HEK293 (cell line): ENCODE measurements around the gene SLC44A5.

ENCODE experiments used
- CTCF ChIA-PET: fragments of 350-600 bp; formaldehyde crosslinking; extraction: SDS; loops from one replicate; lab custom pipeline; 2021; ENCODE audit warnings: antibody characterized with exemption; lab: Yijun Ruan, JAX
- POLR2A ChIA-PET: fragments of 300-600 bp; formaldehyde crosslinking; extraction: SDS; loops from one replicate; lab custom pipeline; 2020; ENCODE audit warnings: antibody characterized with exemption, inconsistent platforms; lab: Yijun Ruan, JAX
- H3K27ac ChIP-seq: fragments of 200-500 bp; sonication (Bioruptor generic); 2 replicates; pipeline ENCODE4 v1.5.1; 2014; ENCODE audit warnings: low read depth, low read length, control low read depth, inconsistent platforms; ENCODE audit errors: extremely low read depth
- H3K36me3 ChIP-seq, 2 experiments: fragments of 200-500 bp in 1 of 2; sonication (Bioruptor generic) in 1 of 2; 1 replicate in 1 of 2; 2 replicates in 1 of 2; pipeline ENCODE4 v1.5.1; 2014 to 2017; ENCODE audit warnings: inconsistent platforms in 2 of 2, low read length in 2 of 2; ENCODE audit not compliant: control insufficient read depth in 2 of 2, insufficient read depth in 1 of 2
- H3K4me1 ChIP-seq: fragments of 200-500 bp; sonication (Bioruptor generic); 2 replicates; pipeline ENCODE4 v1.5.1; 2014; ENCODE audit warnings: mild to moderate bottlenecking, low read length, inconsistent platforms; ENCODE audit not compliant: control insufficient read depth, insufficient read depth
- H3K4me3 ChIP-seq: 2 replicates; pipeline ENCODE4 v1.5.1; 2011; ENCODE audit warnings: low read depth, mild to moderate bottlenecking, control low read depth, low read length, moderate library complexity
- H3K9me3 ChIP-seq: fragments of 200-500 bp; sonication (Bioruptor generic); 2 replicates; pipeline ENCODE4 v1.5.1; 2014; ENCODE audit warnings: low read depth, low read length, inconsistent platforms; ENCODE audit not compliant: control insufficient read depth, insufficient read depth
- HIC1 ChIP-seq: fragments of 450-650 bp; formaldehyde crosslinking; IDR thresholded peaks from 2 replicates; pipeline ENCODE4 v1.5.1; 2016; ENCODE audit warnings: missing biosample characterization, missing genetic modification characterization
- KLF16 ChIP-seq: fragments of 450-650 bp; formaldehyde crosslinking; IDR thresholded peaks from 2 replicates; pipeline ENCODE4 v1.5.1; 2017; ENCODE audit warnings: missing biosample characterization, missing genetic modification characterization
- REST ChIP-seq: fragments of 450-650 bp; formaldehyde crosslinking; IDR thresholded peaks from 2 replicates; pipeline ENCODE4 v1.5.1; 2016; ENCODE audit warnings: missing biosample characterization, missing genetic modification characterization
- ZBTB11 ChIP-seq: fragments of 450-650 bp; formaldehyde crosslinking; conservative IDR thresholded peaks from 2 replicates; pipeline ENCODE4 v1.5.1; 2016; ENCODE audit warnings: low read depth, missing biosample characterization, missing genetic modification characterization
- ZNF132 ChIP-seq: fragments of 450-650 bp; formaldehyde crosslinking; IDR thresholded peaks from 2 replicates; pipeline ENCODE4 v1.5.1; 2017; ENCODE audit warnings: missing biosample characterization, missing genetic modification characterization, borderline replicate concordance
- ZNF138 ChIP-seq: fragments of 450-650 bp; formaldehyde crosslinking; IDR thresholded peaks from 2 replicates; pipeline ENCODE4 v1.5.1; 2016; ENCODE audit warnings: missing biosample characterization, missing genetic modification characterization, borderline replicate concordance
- ZNF26 ChIP-seq: fragments of 450-650 bp; formaldehyde crosslinking; IDR thresholded peaks from 2 replicates; pipeline ENCODE4 v1.5.1; 2016; ENCODE audit warnings: missing biosample characterization, missing genetic modification characterization
- ZNF292 ChIP-seq: fragments of 450-650 bp; formaldehyde crosslinking; IDR thresholded peaks from 2 replicates; pipeline ENCODE4 v1.5.1; 2016; ENCODE audit warnings: low read depth, missing biosample characterization, missing genetic modification characterization, borderline replicate concordance
- ZNF558 ChIP-seq: fragments of 450-650 bp; formaldehyde crosslinking; IDR thresholded peaks from 2 replicates; pipeline ENCODE4 v1.5.1; 2016; ENCODE audit warnings: missing biosample characterization, missing genetic modification characterization
- ZNF76 ChIP-seq: fragments of 450-650 bp; formaldehyde crosslinking; IDR thresholded peaks from 2 replicates; pipeline ENCODE4; 2016; ENCODE audit warnings: low read depth, missing biosample characterization, missing genetic modification characterization, borderline replicate concordance
- ZNF777 ChIP-seq: fragments of 450-650 bp; formaldehyde crosslinking; IDR thresholded peaks from 2 replicates; pipeline ENCODE4 v1.5.1; 2017; ENCODE audit warnings: missing biosample characterization, missing genetic modification characterization, borderline replicate concordance
- ZSCAN4 ChIP-seq: fragments of 450-650 bp; formaldehyde crosslinking; IDR thresholded peaks from 2 replicates; pipeline ENCODE4 v1.5.1; 2017; ENCODE audit warnings: missing biosample characterization, missing genetic modification characterization
- TF ChIP-seq, protein P1 (sequence below): fragments of 450-650 bp; formaldehyde crosslinking; IDR thresholded peaks from 2 replicates; pipeline ENCODE4 v1.5.1; 2016; ENCODE audit warnings: missing biosample characterization, missing genetic modification characterization
- TF ChIP-seq, protein P2 (sequence below): fragments of 450-650 bp; formaldehyde crosslinking; IDR thresholded peaks from 2 replicates; pipeline ENCODE4 v1.5.1; 2016; ENCODE audit warnings: missing biosample characterization, missing genetic modification characterization

Gene SLC44A5

DNA sequence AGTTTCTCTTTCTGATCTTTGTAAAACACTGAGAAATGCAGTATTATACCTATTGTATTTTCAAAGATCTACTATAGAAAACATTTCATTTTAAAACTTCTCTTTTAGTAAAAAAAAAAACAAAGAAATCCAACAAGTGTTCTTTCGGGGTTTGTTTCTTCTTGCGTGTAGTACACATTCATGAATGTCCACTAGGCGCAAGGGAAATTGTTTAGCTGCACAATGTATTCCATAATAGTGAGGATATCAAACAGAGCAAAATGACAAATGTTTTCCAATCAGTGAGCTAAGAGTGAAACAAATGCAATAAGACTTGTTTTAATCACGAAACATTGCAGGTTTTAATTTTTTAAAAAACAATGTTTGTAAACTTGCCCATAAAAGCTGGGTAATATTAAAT lies 408.2 kb downstream of the SLC44A5 start:
- TF ChIP-seq, protein P1, sequence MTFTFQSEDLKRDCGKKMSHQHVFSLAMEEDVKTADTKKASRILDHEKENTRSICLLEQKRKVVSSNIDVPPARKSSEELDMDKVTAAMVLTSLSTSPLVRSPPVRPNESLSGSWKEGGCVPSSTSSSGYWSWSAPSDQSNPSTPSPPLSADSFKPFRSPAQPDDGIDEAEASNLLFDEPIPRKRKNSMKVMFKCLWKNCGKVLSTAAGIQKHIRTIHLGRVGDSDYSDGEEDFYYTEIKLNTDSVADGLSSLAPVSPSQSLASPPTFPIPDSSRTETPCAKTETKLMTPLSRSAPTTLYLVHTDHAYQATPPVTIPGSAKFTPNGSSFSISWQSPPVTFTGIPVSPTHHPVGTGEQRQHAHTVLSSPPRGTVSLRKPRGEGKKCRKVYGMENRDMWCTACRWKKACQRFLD = no peak
- TF ChIP-seq ZNF558 (tag by site-specific recombination) = no peak
- no peak for TF ChIP-seq ZBTB11 (tag by site-specific recombination)
- no peak for TF ChIP-seq REST (tag by site-specific recombination)
- TF ChIP-seq ZNF138 (tag by site-specific recombination) = no peak
- no peak for TF ChIP-seq ZNF292 (tag by site-specific recombination)
- TF ChIP-seq ZNF76 (tag by site-specific recombination) = no peak
- TF ChIP-seq ZNF132 (tag by site-specific recombination) = no peak
- TF ChIP-seq ZNF777 = no peak
- TF ChIP-seq ZNF26 (tag by site-specific recombination) = no peak
- TF ChIP-seq HIC1 (tag by site-specific recombination) = no peak
- TF ChIP-seq KLF16 (tag by site-specific recombination) = no peak
- TF ChIP-seq, protein P2, sequence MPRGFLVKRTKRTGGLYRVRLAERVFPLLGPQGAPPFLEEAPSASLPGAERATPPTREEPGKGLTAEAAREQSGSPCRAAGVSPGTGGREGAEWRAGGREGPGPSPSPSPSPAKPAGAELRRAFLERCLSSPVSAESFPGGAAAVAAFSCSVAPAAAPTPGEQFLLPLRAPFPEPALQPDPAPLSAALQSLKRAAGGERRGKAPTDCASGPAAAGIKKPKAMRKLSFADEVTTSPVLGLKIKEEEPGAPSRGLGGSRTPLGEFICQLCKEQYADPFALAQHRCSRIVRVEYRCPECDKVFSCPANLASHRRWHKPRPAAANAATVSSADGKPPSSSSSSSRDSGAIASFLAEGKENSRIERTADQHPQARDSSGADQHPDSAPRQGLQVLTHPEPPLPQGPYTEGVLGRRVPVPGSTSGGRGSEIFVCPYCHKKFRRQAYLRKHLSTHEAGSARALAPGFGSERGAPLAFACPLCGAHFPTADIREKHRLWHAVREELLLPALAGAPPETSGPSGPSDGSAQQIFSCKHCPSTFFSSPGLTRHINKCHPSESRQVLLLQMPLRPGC (tag by site-specific recombination) = no peak
- TF ChIP-seq ZSCAN4 (tag by site-specific recombination) = no peak

More for the DNA sequence above, 408.2 kb downstream of the SLC44A5 start:
- Histone ChIP-seq H3K27ac (no peak overlapping the region), H3K4me1 (no peaks in the 10 kb centered on the region), H3K4me3 (no peak overlapping the region), H3K9me3 (no peaks in the 10 kb centered on the region), H3K36me3 (peaks cover 0 to 5% of the 10 kb centered on the region in 2 experiments; a peak in 1 of 3 replicates)
- ChIA-PET POLR2A (no interaction called here), CTCF (interaction anchor here (0.6 to 5.0 kb wide), 21 partner anchors 13 to 1455 kb away, joined by 3 to 45 read pairs (median 4); no protein-coding TSS in a partner anchor)
